GM19239 (cell line): Measurements from ENCODE around the gene AGK.
A peak's percentile ranks its signal among the peaks of the same experiment; 100 is the strongest.
"Not testable (repeated sequence)": the region's sequence is repeated elsewhere in the genome, so short reads cannot be mapped to it uniquely, and the experiment has no call there.

Source experiments
- DNase-seq: peaks from one replicate; pipeline ENCODE4 v3.0.0; 2011; ENCODE audit warnings: low spot score; ENCODE audit not compliant: insufficient read length
- FAIRE-seq: peaks from 2 replicates; lab custom pipeline; 2011; peaks lifted over from hg19 to GRCh38; lab: Jason Lieb, UNC

The AGK gene

DNA sequence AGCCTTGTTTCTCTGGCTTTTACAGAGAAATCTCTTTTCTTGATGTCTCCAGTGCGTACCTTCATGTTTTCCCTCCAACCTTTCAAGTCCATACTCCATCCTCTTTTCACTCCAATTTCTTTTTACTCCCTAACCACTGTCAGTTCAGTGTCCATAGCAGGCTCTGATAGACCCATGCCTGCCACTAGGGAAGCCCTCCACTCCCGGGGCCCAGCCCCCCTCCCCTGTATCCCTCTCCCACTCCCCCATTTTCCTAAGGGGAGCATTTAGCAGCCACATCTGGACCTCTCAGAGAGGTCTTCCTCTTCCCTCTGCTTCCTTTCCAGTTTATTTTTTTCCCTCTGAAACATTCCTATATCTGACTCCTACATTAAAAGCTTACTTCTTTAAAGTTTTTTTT, 117.6 kb downstream of the AGK start:
- no peak for DNase-seq
- FAIRE-seq, result no peak

DNA sequence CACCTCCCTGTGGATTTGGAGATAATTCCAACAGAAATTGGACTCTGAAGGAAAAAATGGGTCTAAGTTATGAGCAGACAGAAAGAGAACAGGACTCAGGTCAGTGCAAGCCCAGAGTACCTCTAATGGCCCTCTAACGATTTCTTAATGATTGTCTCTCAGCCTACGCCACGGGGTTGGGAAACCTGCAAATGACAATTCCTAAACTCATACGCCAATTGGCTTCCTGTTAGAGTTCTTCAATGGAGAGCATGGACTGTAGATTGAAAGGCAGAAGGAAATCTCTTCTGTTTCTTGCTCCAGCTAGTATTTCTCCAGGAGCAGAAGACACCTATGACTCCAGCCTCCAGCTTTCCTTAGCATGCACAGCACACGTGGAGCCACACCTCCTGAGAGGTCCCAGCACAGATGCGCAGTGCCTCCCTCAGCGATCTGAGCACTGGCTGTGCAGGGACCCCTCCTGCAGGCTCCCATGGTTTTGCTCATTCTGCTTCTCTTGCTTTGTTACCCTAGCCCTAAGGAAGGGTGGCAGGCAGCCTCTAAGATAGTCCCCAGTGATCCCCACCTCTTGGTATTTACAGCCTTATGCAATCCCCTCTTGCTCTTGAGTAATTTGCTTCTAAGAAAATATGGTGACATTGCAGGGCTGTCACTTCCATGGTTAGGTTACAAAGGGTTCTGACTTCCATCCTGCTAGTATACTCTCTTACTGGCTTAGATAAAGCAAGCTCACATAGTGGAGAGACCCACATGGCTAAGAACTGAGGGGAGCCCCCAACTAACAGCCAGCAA, 120.7 kb downstream of the AGK start:
- FAIRE-seq, result no peak
- no peak for DNase-seq

DNA sequence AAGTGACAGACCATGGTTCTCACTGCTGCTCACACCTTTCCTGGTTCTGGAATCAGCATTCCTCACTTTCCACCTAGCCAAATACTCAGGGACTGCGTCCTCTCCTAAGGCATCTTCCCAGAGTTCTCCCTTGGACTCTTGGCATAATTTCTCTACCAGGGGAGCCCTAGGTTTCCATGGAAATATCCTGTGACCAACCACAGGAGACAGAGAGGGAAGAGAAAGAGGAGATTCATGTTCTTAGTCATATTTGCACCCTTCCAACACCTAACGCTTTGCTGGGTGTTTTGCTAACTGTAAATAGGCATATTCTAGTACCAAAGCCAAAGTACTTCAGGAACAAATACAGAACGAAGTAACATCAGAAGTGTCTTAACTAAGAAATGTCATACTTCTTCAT, 122.1 kb downstream of the AGK start:
- FAIRE-seq (no peak), DNase-seq (no peak)

DNA sequence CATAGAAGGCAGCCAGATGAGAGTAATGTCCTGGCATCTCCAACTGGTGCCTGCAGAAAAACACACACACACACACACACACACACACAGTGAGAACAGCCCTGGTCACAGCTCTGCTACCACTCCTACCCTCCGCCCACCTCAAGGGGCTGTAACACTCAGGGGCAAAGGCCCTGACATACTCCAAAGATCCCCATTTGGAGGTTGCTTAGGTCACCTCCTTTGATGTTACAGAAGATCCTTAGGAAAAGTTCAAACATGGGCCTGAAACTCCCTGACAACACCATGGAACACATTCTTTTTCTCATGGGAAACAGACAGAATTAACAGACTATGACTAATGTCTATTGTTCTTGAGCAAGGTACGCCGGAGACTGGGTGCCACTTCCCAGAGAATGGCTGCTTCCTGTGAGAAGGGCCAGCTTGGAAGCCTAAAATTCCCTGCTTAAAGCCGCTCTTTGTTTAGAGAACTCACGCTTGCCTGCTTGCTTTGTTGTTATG, 123.0 kb downstream of the AGK start:
- FAIRE-seq, result no peak
- DNase-seq, result no peak

DNA sequence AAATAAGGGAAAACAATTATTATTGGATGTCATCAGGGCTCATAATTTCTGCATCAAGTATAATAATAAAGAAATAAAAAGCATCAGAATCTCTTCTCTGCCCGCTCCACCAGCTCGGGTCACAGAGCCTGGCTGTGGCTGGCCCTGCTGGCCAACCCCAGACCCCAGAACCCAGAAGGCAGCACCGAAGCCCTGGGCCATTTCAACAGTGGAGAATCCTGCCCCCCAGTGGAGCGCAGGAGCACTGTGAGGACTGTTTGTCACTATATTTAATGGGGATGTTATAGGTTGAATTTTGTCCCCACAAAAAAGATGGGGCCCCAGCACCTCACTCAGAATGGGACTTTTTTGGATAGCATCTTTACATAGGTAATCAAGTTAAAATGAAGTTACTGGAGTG, 123.5 kb downstream of the AGK start:
- FAIRE-seq (no peak), DNase-seq (no peak)

DNA sequence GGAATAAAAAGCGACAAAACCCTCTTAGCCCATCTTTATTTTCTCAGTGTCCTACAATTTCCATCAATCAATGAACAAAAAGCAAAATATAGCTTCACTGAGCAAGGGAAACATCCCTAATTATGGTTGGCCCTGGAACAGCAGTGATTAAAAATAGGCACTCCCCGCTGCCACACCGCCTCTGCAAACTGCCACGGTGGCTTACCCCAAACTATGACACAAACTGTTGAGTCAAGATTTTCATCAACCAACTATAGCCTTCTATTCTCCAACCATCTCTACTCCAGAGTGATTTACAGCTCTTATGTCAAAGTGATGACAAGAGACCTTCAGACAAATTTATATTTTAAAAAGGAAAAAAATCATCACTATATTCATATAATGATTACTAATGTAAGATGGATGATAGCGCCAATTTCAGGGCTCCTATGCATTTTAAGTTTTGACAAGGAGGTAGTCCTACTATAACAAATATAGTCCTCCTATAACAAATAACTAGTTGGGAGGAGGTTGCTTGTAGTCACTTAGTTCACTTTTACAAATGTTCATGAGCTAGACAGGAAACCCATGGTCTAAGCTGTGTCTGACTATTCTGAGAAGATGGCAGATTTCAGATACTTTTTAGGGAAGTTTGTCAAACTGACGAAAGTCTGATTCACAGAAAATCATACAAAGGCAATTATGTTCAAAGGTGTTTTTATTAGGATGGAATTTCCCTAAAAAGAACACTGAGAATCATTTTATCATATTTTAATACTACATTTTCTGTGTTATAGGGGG, 124.4 kb downstream of the AGK start:
- DNase-seq (no peak), FAIRE-seq (no peak)

DNA sequence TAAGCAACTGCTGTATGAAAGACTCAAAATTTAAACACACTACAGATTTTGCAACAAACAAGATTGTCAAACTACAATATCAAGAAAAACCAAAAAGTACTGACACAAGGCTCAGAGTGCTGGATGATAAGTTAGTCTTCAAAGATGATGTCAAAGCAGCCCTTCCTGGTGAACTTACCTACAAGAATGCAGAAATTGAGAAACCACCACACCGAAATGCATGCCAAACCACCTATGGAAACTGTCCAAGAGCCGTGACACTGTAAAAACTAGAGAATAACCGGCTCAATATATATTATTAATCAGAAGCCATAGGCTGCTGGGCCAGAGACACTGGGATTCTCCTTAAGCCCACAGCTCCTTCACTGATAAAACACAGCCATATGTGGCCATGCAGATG, 125.4 kb downstream of the AGK start:
- DNase-seq, result no peak
- no peak for FAIRE-seq

DNA sequence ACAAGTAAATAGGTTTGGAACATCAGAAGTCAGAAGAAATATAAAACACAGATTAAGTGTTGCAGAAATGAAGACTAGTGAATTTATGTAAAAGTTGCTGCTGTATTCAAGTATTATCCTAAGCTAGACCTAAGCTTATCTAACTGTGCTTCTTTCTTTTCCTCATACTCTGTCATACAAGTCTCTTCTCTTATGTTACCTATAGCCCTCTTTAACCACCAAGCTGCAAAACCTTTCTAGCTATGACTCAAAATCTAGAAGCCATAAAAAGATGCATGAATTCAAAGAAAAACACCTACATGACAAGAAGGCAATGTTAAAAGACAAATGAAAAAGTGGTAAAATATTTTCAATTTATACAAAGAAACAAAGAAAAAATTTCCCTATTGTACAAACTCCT, 127.8 kb downstream of the AGK start:
- DNase-seq, result no peak
- no peak for FAIRE-seq

DNA sequence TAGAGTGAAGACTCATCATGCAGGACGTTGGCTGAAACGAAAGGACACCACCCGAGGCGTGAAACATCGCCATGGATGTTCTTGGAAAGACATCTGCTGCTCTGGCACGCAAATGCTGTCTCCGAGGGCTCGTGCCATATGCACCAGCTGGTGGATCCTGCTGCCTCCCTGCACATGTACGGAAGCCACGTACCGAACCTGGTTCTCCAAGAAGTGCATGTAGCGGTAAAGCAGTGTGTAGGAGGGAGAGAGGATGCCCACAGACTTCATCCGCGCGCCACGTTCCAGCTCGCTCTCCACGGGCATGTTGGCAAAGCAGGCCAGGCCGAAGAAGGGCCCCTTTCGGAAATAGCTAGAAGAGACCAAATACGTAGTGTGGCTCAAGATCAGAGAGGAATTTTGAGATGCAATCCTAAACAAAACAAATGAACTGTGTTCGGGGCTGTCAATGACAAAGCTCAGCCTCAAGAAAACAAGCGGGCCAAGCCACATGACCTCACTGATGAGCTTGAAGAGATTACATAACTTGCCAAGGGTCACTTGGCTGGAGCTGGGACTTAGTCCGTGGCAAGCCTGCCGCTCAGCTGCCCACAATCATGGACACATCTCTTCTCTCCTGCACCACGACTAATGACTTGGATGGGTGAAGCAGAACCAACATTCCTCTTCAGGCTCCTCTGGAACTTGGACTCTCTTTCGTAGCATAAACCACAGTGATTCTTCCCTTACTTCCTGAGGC, 134.2 kb downstream of the AGK start:
- no peak for DNase-seq
- no peak for FAIRE-seq

DNA sequence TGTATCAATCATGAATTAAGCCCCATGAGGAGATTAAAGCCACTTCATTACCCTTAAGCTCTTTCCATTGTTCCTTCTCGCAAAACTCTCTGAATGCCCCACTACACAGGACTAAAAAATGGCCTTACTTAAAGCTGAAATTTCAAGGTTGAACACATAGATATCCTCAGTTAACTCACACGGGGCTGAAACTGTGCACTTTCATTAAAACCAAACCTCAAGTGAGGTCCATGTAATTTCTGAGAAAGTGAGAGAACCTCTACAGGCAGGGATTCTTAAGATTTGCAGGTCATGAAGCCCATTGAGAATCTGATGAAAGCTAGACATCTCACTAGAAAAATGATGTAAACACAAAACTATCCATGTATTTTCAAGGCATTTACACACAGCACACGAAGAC, 134.9 kb downstream of the AGK start:
- FAIRE-seq, result no peak
- DNase-seq, result no peak

DNA sequence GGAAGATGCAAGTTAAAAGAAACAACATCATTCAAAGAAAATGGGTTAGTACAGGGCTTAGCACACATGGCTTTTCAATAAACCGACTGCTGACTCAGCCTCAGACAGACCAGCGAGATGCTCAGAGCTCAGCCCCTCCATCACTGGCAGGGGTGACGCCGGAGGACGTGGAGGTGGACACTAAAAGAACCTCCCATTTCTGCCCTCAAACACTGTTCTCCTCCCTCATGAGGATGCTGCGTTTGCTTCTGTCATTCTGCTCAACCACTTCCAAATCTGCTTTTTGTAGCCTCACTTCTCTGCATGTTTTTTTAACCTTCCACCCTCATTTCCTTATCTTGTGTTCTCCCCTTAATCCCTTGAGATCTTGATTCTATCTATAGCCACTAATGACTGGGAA, 135.5 kb downstream of the AGK start:
- FAIRE-seq, result no peak
- no peak for DNase-seq

DNA sequence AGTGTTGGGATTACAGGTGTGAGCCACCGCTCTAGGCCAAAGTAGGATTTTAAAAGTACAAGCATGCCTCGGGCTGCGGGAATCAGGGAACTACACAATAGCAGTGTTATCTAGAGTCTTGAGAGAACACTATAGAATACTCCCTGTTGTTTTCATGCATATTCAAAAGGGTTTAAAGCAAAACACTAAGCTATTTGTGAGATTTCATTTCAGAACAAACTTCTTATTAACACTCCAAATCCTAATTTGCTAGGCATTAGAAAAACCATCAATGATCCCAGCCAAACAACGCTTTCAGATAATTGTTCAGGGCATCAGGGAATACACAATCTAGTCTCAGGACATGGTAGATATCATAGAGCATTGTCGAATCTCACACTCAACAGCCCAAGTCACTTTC, 136.8 kb downstream of the AGK start:
- FAIRE-seq (no peak), DNase-seq (no peak)

DNA sequence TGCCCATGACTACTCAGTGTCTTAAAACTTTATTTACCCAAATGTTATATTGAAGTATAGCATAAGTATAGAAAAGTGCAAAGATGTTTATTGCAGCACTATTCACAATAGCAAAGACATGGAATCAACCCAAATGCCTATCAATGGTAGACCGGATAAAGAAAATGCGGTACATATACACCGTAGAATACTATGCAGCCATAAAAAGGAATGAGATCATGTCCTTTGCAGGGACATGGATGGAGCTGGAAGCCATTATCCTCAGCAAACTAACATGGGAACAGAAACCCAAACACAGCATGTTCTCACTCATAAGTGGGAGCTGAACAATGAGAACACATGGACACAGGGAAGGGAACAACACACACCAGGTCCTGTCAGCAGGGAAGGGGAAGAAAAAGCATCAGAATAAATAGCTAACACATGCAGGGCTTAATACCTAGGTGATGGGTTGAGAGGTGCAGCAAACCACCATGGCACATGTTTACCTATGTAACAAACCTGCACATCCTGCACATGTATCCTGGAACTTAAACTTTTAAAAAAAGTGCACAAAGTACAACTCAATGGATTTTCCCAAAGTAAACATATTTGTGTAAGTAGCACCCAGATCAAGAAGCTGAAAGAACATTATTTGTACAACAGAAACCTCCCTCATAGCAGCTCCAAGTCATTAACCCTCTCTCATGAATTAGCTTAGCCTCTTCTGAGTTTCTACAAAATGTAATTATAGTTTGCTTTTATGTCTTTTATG, 138.0 kb downstream of the AGK start:
- FAIRE-seq, DNase-seq: not testable (repeated sequence)

DNA sequence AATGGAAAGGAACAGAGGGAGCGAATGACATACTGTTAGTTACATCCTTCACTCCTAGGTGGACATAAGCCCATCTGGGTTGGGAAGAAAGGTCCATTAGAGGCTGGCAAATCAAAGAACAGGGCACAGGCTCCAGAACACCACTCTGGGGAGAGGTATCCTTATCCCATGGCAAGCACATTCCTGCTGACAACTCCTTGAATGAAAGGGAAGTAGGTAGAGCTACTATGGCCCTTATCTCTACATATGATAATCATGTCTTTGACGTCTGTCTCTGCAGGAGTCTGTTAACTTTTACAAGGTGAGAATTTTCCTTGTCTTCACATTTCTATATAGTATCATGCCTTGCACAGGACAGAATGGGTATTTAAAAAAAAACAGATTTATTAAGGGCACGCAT, 140.3 kb downstream of the AGK start:
- DNase-seq (no peak), FAIRE-seq (no peak)

DNA sequence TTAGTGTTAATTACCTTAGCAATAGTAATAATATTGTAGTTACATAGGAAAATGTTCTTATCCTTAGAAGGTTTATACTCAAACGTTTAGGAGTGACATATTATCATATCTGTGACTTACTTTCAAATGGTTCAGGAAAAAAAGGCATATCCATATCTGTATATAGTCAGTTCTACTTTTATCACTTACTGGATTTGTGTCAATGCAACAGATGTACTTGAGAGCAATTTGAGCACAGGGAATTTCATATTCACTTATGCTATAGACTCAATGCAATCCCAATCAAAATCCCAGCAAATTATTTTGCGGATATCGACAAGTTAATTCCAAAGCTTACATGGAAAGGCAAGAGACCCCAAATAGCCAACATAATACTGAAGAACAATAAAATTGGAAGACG, 140.8 kb downstream of the AGK start:
- DNase-seq (no peak), FAIRE-seq (no peak)

DNA sequence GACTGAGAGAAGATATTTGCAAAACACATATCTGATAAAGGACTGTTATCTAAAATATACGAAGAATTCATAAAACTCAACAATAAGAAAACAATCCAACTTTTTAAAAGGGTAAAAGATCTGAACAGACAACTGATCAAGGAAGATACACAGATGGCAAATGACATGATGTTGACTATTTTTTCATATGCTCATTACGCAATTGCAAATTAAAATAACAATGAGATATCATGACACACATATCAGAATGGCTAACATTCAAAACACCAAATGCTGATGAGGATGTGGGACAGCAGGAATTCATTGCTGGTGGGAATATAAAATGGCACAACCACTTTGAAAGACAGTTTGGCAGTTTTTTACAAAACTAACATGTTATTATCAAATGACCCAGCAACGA, 141.9 kb downstream of the AGK start:
- no peak for DNase-seq
- no peak for FAIRE-seq

DNA sequence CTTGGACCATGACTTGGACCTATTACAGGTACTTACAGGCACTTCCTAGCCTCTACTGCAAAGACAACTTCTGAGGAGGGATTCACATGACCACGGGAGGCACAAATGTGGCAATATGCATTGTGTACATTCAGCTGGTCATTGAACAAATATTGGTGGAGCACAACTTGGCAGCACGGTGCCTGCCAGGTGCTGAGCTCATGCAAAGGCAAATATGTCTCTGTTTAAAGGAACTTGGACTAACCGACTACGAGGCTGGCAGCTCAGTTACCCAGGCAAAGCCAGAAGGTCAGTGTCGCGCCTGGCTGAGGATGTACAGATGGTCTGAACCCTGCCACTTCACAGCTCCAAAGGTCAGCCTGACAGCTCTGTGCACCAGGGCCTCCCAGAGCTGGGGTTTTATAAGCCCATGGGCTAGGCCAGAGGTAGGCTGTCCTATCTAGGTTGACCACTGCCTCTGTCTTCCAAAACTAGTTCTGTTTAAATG, 144.6 kb downstream of the AGK start:
- FAIRE-seq, result peak; percentile 49

DNA sequence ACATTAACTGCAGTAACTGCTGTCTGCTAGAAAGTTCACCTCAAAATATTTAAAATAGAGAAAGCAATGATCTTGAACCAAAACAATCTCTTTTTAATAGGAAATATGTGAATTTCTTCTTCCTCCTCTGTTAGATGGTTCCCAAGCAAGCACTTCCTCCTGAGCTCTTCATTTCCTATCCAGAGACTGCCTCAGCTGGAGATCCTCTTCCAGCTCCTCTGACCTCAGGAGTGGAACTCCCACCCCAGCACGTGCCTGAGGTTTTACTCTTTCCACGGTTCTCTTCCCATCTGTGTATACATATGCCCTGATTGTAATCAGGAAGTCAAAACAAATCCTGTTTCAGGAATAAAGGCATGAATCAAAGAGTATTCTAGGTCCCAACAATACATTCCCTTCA, 145.1 kb downstream of the AGK start:
- DNase-seq (no peak), FAIRE-seq (no peak)

More for the DNA sequence above, 144.6 kb downstream of the AGK start:
- no peak for DNase-seq

DNA sequence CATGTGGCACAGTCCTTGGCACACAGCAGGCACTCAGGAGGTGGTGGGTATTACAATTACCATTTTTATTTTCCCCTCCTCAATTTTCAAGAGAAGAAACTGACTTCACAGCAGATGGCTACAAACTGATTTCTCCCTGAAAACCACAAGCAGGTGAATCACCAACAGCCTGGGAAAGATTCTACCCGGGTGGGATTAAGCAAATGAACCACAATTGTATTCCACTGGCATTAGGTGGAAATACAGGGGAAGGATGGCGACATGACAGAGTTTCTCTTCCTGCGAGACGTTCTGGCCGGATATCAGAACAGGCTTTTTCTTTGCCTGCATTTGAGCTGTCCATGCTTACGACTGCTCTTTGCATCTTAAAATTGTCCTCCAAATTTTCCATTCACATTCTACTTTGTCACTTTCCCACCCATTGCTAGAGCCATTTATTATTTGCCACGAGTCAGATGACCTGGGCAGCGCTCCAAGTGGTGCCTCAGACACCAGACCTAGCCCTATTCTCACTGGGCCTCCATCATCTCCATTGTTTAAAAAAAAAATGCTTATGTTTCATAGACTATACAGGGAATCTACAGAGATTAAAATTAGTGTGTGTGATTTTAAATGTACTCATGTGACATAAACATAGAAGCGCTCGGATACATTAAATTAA, 146.1 kb downstream of the AGK start:
- DNase-seq, result no peak
- no peak for FAIRE-seq
